ENCODE data around the gene ADSS1. TPM values are rescaled to one million over a fixed set of nuclear protein-coding genes. Genes with fewer than 3 reads are reported as not detected.
A peak's percentile ranks its signal among the peaks of the same experiment; 100 is the strongest.

The ADSS1 gene
- total RNA-seq, 2 experiments from 2014 or later, result 0.81 to 1.2 TPM

- H3K4me1 Mint-ChIP-seq, result peaks cover 29% of the 10 kb centered on the region
- H3K4me3 Mint-ChIP-seq, result no peak overlapping the region
- H3K27me3 Mint-ChIP-seq, result no peaks in the 10 kb centered on the region
- no peaks in the 10 kb centered on the region for H3K9me3 Mint-ChIP-seq
- ChIA-PET CTCF (interaction anchor here (2.2 kb wide), 1 partner anchor 20 kb away, joined by 5 read pairs; no protein-coding TSS in a partner anchor), POLR2A (no interaction called here)
- H3K36me3 Mint-ChIP-seq (ENCODE audit: low read depth), result peaks cover 6% of the 10 kb centered on the region
- DNase-seq, result no peak
- no peak overlapping the region for H3K27ac Mint-ChIP-seq
Observed at GRCh38 chr14:104788161-104788818, 64.3 kb downstream of the ADSS1 start.

GRCh38 chr14:104788873-104789663 is 65.0 kb downstream of the ADSS1 start:
- H3K36me3 Mint-ChIP-seq (ENCODE audit: low read depth), result peaks cover 6% of the 10 kb centered on the region
- H3K27ac Mint-ChIP-seq, result no peak overlapping the region
- no peaks in the 10 kb centered on the region for H3K27me3 Mint-ChIP-seq
- H3K4me3 Mint-ChIP-seq, result no peak overlapping the region
- peaks cover 37% of the 10 kb centered on the region for H3K4me1 Mint-ChIP-seq
- no peaks in the 10 kb centered on the region for H3K9me3 Mint-ChIP-seq
- DNase-seq, result no peak
- POLR2A ChIA-PET, result no interaction called here
- CTCF ChIA-PET, result interaction anchor here (0.6 to 1.3 kb wide), 2 partner anchors 12 to 166 kb away, joined by 4 to 5 read pairs; partner anchors contain the start of gene ZBTB42

- Mint-ChIP-seq H3K4me3 (no peak overlapping the region), H3K9me3 (no peaks in the 10 kb centered on the region), H3K4me1 (peaks cover 43% of the 10 kb centered on the region), H3K27me3 (no peaks in the 10 kb centered on the region), H3K36me3 (ENCODE audit: low read depth) (peaks cover 6% of the 10 kb centered on the region), H3K27ac (no peak overlapping the region)
- DNase-seq, result no peak
- CTCF ChIA-PET, result interaction anchor here (0.6 to 1.8 kb wide), 4 partner anchors 11 to 167 kb away, joined by 3 to 5 read pairs (median 4); partner anchors contain the start of genes SIVA1 and ZBTB42
- POLR2A ChIA-PET, result no interaction called here
Observed at GRCh38 chr14:104789752-104790743, 66.0 kb downstream of the ADSS1 start.

- Mint-ChIP-seq H3K27me3 (no peaks in the 10 kb centered on the region), H3K4me3 (no peak overlapping the region), H3K36me3 (ENCODE audit: low read depth) (peaks cover 6% of the 10 kb centered on the region), H3K27ac (no peak overlapping the region), H3K9me3 (no peaks in the 10 kb centered on the region), H3K4me1 (peaks cover 40% of the 10 kb centered on the region)
- ChIA-PET CTCF (interaction anchor here (0.7 to 1.8 kb wide), 6 partner anchors 9 to 46 kb away, joined by 3 to 5 read pairs (median 3); partner anchors contain the start of genes SIVA1 and ZBTB42), POLR2A (interaction anchor here (0.5 kb wide), 1 partner anchor 35 kb away, joined by 3 read pairs; no protein-coding TSS in a partner anchor)
- DNase-seq, result no peak
Observed at GRCh38 chr14:104791425-104791824, 67.4 kb downstream of the ADSS1 start.

- peaks cover 6% of the 10 kb centered on the region for H3K36me3 Mint-ChIP-seq (ENCODE audit: low read depth)
- peaks cover 38% of the 10 kb centered on the region for H3K4me1 Mint-ChIP-seq
- peak overlapping the region; percentile 25 for H3K27ac Mint-ChIP-seq
- H3K4me3 Mint-ChIP-seq, result no peak overlapping the region
- CTCF ChIA-PET, result interaction anchor here (1.1 to 1.8 kb wide), 4 partner anchors 24 to 47 kb away, joined by 3 to 5 read pairs (median 4); partner anchors contain the start of gene SIVA1
- no peaks in the 10 kb centered on the region for H3K27me3 Mint-ChIP-seq
- DNase-seq, result no peak
- H3K9me3 Mint-ChIP-seq, result no peaks in the 10 kb centered on the region
- POLR2A ChIA-PET, result interaction anchor here (0.5 kb wide), 1 partner anchor 34 kb away, joined by 3 read pairs; no protein-coding TSS in a partner anchor
Observed at GRCh38 chr14:104792101-104792884, 68.3 kb downstream of the ADSS1 start.

GRCh38 chr14:104792945-104793702 is 69.1 kb downstream of the ADSS1 start:
- Mint-ChIP-seq H3K4me3 (peak overlapping the region; percentile 89), H3K27ac (peak overlapping the region; percentile 25), H3K27me3 (no peaks in the 10 kb centered on the region), H3K36me3 (ENCODE audit: low read depth) (peaks cover 6% of the 10 kb centered on the region), H3K4me1 (peaks cover 38% of the 10 kb centered on the region), H3K9me3 (no peaks in the 10 kb centered on the region)
- DNase-seq, result no peak
- POLR2A ChIA-PET, result no interaction called here
- CTCF ChIA-PET, result no interaction called here

- POLR2A ChIA-PET, result no interaction called here
- H3K27ac Mint-ChIP-seq, result no peak overlapping the region
Observed at GRCh38 chr14:104793703-104793959, 69.6 kb downstream of the ADSS1 start.

GRCh38 chr14:104794099-104794498 is 70.1 kb downstream of the ADSS1 start:
- Mint-ChIP-seq H3K36me3 (ENCODE audit: low read depth) (peaks cover 6% of the 10 kb centered on the region), H3K4me3 (peak overlapping the region; percentile 89), H3K4me1 (peaks cover 48% of the 10 kb centered on the region), H3K27me3 (peaks cover 6% of the 10 kb centered on the region), H3K27ac (peak overlapping the region; percentile 85), H3K9me3 (no peaks in the 10 kb centered on the region)
- ChIA-PET CTCF (interaction anchor here (0.9 to 1.4 kb wide), 2 partner anchors 25 to 31 kb away, joined by 3 to 5 read pairs; no protein-coding TSS in a partner anchor), POLR2A (interaction anchor here (0.7 kb wide), 1 partner anchor 42 kb away, joined by 4 read pairs; no protein-coding TSS in a partner anchor)
- DNase-seq, result peak; percentile 45

More at GRCh38 chr14:104793703-104793959, 69.6 kb downstream of the ADSS1 start:
- no peaks in the 10 kb centered on the region for H3K9me3 Mint-ChIP-seq
- CTCF ChIA-PET, result interaction anchor here (1.4 kb wide), 1 partner anchor 32 kb away, joined by 5 read pairs; no protein-coding TSS in a partner anchor
- peaks cover 2% of the 10 kb centered on the region for H3K27me3 Mint-ChIP-seq
- H3K36me3 Mint-ChIP-seq (ENCODE audit: low read depth), result peaks cover 6% of the 10 kb centered on the region
- H3K4me3 Mint-ChIP-seq, result peak overlapping the region; percentile 89
- H3K4me1 Mint-ChIP-seq, result peaks cover 43% of the 10 kb centered on the region
- DNase-seq, result no peak

GRCh38 chr14:104794631-104794992 is 70.6 kb downstream of the ADSS1 start:
- ChIA-PET CTCF (interaction anchor here (0.9 to 1.4 kb wide), 2 partner anchors 26 to 31 kb away, joined by 3 to 5 read pairs; no protein-coding TSS in a partner anchor), POLR2A (interaction anchor here (0.7 kb wide), 1 partner anchor 43 kb away, joined by 4 read pairs; no protein-coding TSS in a partner anchor)
- H3K27me3 Mint-ChIP-seq, result peaks cover 6% of the 10 kb centered on the region
- DNase-seq, result no peak
- no peaks in the 10 kb centered on the region for H3K9me3 Mint-ChIP-seq
- H3K4me3 Mint-ChIP-seq, result peak overlapping the region; percentile 89
- peaks cover 53% of the 10 kb centered on the region for H3K4me1 Mint-ChIP-seq
- H3K36me3 Mint-ChIP-seq (ENCODE audit: low read depth), result peaks cover 6% of the 10 kb centered on the region
- H3K27ac Mint-ChIP-seq, result peak overlapping the region; percentile 85

GRCh38 chr14:104794993-104795780 is 71.2 kb downstream of the ADSS1 start, which contains the start of gene AKT1:
Gene AKT1, minus strand, starts transcription at chr14:104795748. Its CDS starts 3,105 bp downstream, at chr14:104792643.
- Mint-ChIP-seq H3K9me3 (no peaks in the 10 kb centered on the region), H3K27me3 (peaks cover 6% of the 10 kb centered on the region), H3K36me3 (ENCODE audit: low read depth) (peaks cover 6% of the 10 kb centered on the region), H3K4me3 (peak within 1 kb of the TSS; percentile 89), H3K4me1 (peaks cover 55% of the 10 kb centered on the region), H3K27ac (peak within 1 kb of the TSS; percentile 85)
- peak; percentile 28 for DNase-seq
- POLR2A ChIA-PET, result no interaction called here
- CTCF ChIA-PET, result interaction anchor here (1.4 kb wide), 1 partner anchor 30 kb away, joined by 5 read pairs; no protein-coding TSS in a partner anchor

Data from activated CD4-positive, alpha-beta T cell treated with anti-CD3 and anti-CD28 coated beads, Interleukin-2, amount 10 ng/mL, durations not matched to agents 7 days and 5 days (primary cell).